Naive thymus-derived CD4-positive, alpha-beta T cell (primary cell): ENCODE data around the gene AHDC1. TPM values are rescaled to one million over a fixed set of nuclear protein-coding genes. Genes with fewer than 3 reads are reported as not detected.

ENCODE experiments used
- ATAC-seq: fragments of 150-1000 bp; cut with Tn5 transposase; 2 replicates; pipeline ENCODE4 v1.10.0; 2021; ENCODE audit warnings: mild to moderate bottlenecking, moderate library complexity
- CTCF ChIA-PET: fragments of 350-600 bp; sonication (Branson Sonifier 250); formaldehyde crosslinking; loops from one replicate; lab custom pipeline; 2021; ENCODE audit warnings: antibody characterized with exemption; lab: Charles Lee
- POLR2A ChIA-PET: fragments of 350-600 bp; sonication (Branson Sonifier 250); formaldehyde crosslinking; loops from one replicate; lab custom pipeline; 2021; ENCODE audit warnings: antibody characterized with exemption, inconsistent platforms; lab: Charles Lee
- DNase-seq, 9 donors: peaks; one replicate each; pipeline versions ENCODE4 v3.0.0 to v3.0.0-alpha.2; 2020 to 2022; ENCODE audit warnings: mixed read lengths in 1 of 9
- H3K27ac ChIP-seq: one replicate; pipeline ENCODE4 v1.7.0; 2013; ENCODE audit warnings: mild to moderate bottlenecking, low read depth, low read length, moderate library complexity
- H3K27me3 ChIP-seq, 2 donors: one replicate each; pipeline ENCODE4 v1.7.0; 2013; ENCODE audit warnings: low read length in 2 of 2, mild to moderate bottlenecking in 2 of 2, moderate library complexity in 2 of 2; ENCODE audit not compliant: control insufficient read depth in 2 of 2, insufficient read depth in 2 of 2
- H3K36me3 ChIP-seq, 3 experiments: 1 replicate in 2 of 3; 2 replicates in 1 of 3; pipeline ENCODE4 v1.7.0; 2013; ENCODE audit warnings: low read length in 3 of 3, mild to moderate bottlenecking in 3 of 3, moderate library complexity in 1 of 3; ENCODE audit not compliant: insufficient read depth in 3 of 3, control insufficient read depth in 2 of 3
- H3K4me1 ChIP-seq, 2 donors: one replicate each; pipeline ENCODE4 v1.7.0; 2013; ENCODE audit warnings: low read length in 2 of 2, mild to moderate bottlenecking in 2 of 2, moderate library complexity in 1 of 2; ENCODE audit not compliant: control insufficient read depth in 2 of 2, insufficient read depth in 2 of 2
- H3K4me3 ChIP-seq: 2 replicates; pipeline ENCODE4 v1.7.0; 2013; ENCODE audit warnings: mild to moderate bottlenecking, low read length
- H3K9me3 ChIP-seq, 3 experiments: 1 replicate in 2 of 3; 2 replicates in 1 of 3; pipeline ENCODE4 v1.7.0; 2013; ENCODE audit warnings: low read length in 3 of 3; ENCODE audit not compliant: control insufficient read depth in 2 of 3
- H3K27ac Mint-ChIP-seq, 9 donors: one replicate each; pipeline ENCODE4 v1.8.0; 2020 to 2022; ENCODE audit warnings: mixed read lengths in 9 of 9, mild to moderate bottlenecking in 8 of 9, moderate library complexity in 5 of 9, inconsistent platforms in 2 of 9
- H3K27me3 Mint-ChIP-seq, 5 donors: one replicate each; pipeline ENCODE4 v1.8.0; 2021 to 2022; ENCODE audit warnings: mixed read lengths in 5 of 5, mild to moderate bottlenecking in 1 of 5
- H3K36me3 Mint-ChIP-seq, 5 donors: one replicate each; pipeline ENCODE4 v1.8.0; 2020 to 2022; ENCODE audit warnings: mixed read lengths in 5 of 5, mild to moderate bottlenecking in 3 of 5, inconsistent platforms in 1 of 5
- H3K4me1 Mint-ChIP-seq, 7 donors: one replicate each; pipeline ENCODE4 v1.8.0; 2020 to 2022; ENCODE audit warnings: mixed read lengths in 7 of 7, mild to moderate bottlenecking in 3 of 7, inconsistent platforms in 1 of 7
- H3K4me3 Mint-ChIP-seq, 10 donors: one replicate each; pipeline ENCODE4 v1.8.0; 2020 to 2022; ENCODE audit warnings: mild to moderate bottlenecking in 10 of 10, mixed read lengths in 10 of 10, moderate library complexity in 6 of 10, inconsistent platforms in 2 of 10
- H3K9me3 Mint-ChIP-seq, 11 donors: one replicate each; pipeline ENCODE4 v1.8.0; 2020 to 2022; ENCODE audit warnings: mixed read lengths in 11 of 11, mild to moderate bottlenecking in 4 of 11, inconsistent platforms in 1 of 11, moderate library complexity in 1 of 11
- intact Hi-C, 2 donors: fragments of 100-400 bp; cut with micrococcal nuclease; formaldehyde crosslinking; loops; one replicate each; pipeline ENCODE4 v1.15.1; 2023
- polyA plus RNA-seq, 2 donors: library from polyadenylated mRNA; unstranded; fragments of 300-500 nt; fragmentation: Illumina TruSeq; gene quantifications; one replicate each; pipeline ENCODE4 v1.2.3, GENCODE V29; 2021
- total RNA-seq, 6 experiments: library from RNA in 5 of 6; stranded (reverse) in 5 of 6; gene quantifications; 1 replicate in 5 of 6; 2 replicates in 1 of 6; pipeline ENCODE4 v1.2.3 and lab custom pipeline; 2021 to 2026

Gene AHDC1
- total and polyA plus RNA-seq, 7 experiments from 2014 or later, result 0.90 to 38.8 (median 21.3) TPM

- no peak overlapping the region for H3K27ac ChIP-seq
- H3K36me3 Mint-ChIP-seq, result no peaks in the 10 kb centered on the region
- H3K4me3 Mint-ChIP-seq, result no peak overlapping the region
- no peaks in the 10 kb centered on the region for H3K36me3 ChIP-seq
- intact Hi-C loops, result loop anchor here in 1 of 2 donors (10.0 kb wide), 1 partner anchor 264 kb away; the partner anchor contains the start of gene WDTC1
- no peak overlapping the region for H3K27ac Mint-ChIP-seq
- no peak overlapping the region for H3K4me3 ChIP-seq
- POLR2A ChIA-PET, result interaction anchor here (0.6 kb wide), 1 partner anchor 17 kb away, joined by 4 read pairs; no protein-coding TSS in a partner anchor
- no peaks in the 10 kb centered on the region for H3K4me1 Mint-ChIP-seq
- no peak for DNase-seq
- ATAC-seq, result no peak
- peaks cover 0 to 2% (median 0%) of the 10 kb centered on the region in 11 donors for H3K9me3 Mint-ChIP-seq
- peaks cover 0 to 10% (median 0%) of the 10 kb centered on the region in 5 donors for H3K27me3 Mint-ChIP-seq
- no peaks in the 10 kb centered on the region for H3K9me3 ChIP-seq
- H3K4me1 ChIP-seq, result no peaks in the 10 kb centered on the region
- no peaks in the 10 kb centered on the region for H3K27me3 ChIP-seq
- CTCF ChIA-PET, result interaction anchor here (1.5 kb wide), 1 partner anchor 24 kb away, joined by 5 read pairs; no protein-coding TSS in a partner anchor
These were observed 104.8 kb downstream of the AHDC1 start for GRCh38 chr1:27499142-27499541.

GRCh38 chr1:27496604-27497155, 107.3 kb downstream of the AHDC1 start:
- ChIA-PET CTCF (interaction anchor here (0.6 to 1.3 kb wide), 3 partner anchors 28 to 200 kb away, joined by 3 read pairs; no protein-coding TSS in a partner anchor), POLR2A (interaction anchor here (0.8 to 1.1 kb wide), 4 partner anchors 9 to 34 kb away, joined by 3 to 5 read pairs (median 4); no protein-coding TSS in a partner anchor)
- Mint-ChIP-seq H3K27ac (no peak overlapping the region), H3K9me3 (peaks cover 0 to 2% (median 0%) of the 10 kb centered on the region in 11 donors), H3K4me1 (peaks cover 0 to 15% (median 6%) of the 10 kb centered on the region in 7 donors), H3K36me3 (no peaks in the 10 kb centered on the region), H3K4me3 (no peak overlapping the region), H3K27me3 (peaks cover 0 to 10% (median 0%) of the 10 kb centered on the region in 5 donors)
- Histone ChIP-seq H3K36me3 (no peaks in the 10 kb centered on the region), H3K4me1 (no peaks in the 10 kb centered on the region), H3K27me3 (no peaks in the 10 kb centered on the region), H3K4me3 (no peak overlapping the region), H3K9me3 (no peaks in the 10 kb centered on the region), H3K27ac (no peak overlapping the region)
- intact Hi-C loops, result loop anchor here in 1 of 2 donors (10.0 kb wide), 1 partner anchor 262 kb away; the partner anchor contains the start of gene WDTC1
- no peak for DNase-seq
- no peak for ATAC-seq

- H3K27ac ChIP-seq, result peak overlapping the region; percentile 10
- Mint-ChIP-seq H3K27me3 (peaks cover 0 to 4% (median 0%) of the 10 kb centered on the region in 5 donors), H3K27ac (peak overlapping the region in 5 of 9 donors; percentile 8 to 72 (median 25)), H3K36me3 (peaks cover 0 to 2% (median 0%) of the 10 kb centered on the region in 5 donors), H3K9me3 (peaks cover 0 to 11% (median 0%) of the 10 kb centered on the region in 11 donors), H3K4me3 (no peak overlapping the region), H3K4me1 (peaks cover 15 to 37% (median 30%) of the 10 kb centered on the region in 7 donors)
- DNase-seq (no peak), ATAC-seq (no peak)
- peaks cover 12 to 18% of the 10 kb centered on the region in 2 donors for H3K4me1 ChIP-seq
- CTCF ChIA-PET, result interaction anchor here (1.2 kb wide), 1 partner anchor 114 kb away, joined by 3 read pairs; no protein-coding TSS in a partner anchor
- POLR2A ChIA-PET, result interaction anchor here (0.7 to 3.4 kb wide), 6 partner anchors 23 to 43 kb away, joined by 3 to 28 read pairs (median 4); no protein-coding TSS in a partner anchor
- H3K27me3 ChIP-seq, result no peaks in the 10 kb centered on the region
- H3K36me3 ChIP-seq, result peaks cover 0 to 9% (median 0%) of the 10 kb centered on the region in 3 experiments
- intact Hi-C loops, result loop anchor here in 1 of 2 donors (10.0 kb wide), 1 partner anchor 258 kb away; the partner anchor contains the start of gene WDTC1
- no peak overlapping the region for H3K4me3 ChIP-seq
- H3K9me3 ChIP-seq, result no peaks in the 10 kb centered on the region
These were observed 111.1 kb downstream of the AHDC1 start for GRCh38 chr1:27492796-27493195.

DNA sequence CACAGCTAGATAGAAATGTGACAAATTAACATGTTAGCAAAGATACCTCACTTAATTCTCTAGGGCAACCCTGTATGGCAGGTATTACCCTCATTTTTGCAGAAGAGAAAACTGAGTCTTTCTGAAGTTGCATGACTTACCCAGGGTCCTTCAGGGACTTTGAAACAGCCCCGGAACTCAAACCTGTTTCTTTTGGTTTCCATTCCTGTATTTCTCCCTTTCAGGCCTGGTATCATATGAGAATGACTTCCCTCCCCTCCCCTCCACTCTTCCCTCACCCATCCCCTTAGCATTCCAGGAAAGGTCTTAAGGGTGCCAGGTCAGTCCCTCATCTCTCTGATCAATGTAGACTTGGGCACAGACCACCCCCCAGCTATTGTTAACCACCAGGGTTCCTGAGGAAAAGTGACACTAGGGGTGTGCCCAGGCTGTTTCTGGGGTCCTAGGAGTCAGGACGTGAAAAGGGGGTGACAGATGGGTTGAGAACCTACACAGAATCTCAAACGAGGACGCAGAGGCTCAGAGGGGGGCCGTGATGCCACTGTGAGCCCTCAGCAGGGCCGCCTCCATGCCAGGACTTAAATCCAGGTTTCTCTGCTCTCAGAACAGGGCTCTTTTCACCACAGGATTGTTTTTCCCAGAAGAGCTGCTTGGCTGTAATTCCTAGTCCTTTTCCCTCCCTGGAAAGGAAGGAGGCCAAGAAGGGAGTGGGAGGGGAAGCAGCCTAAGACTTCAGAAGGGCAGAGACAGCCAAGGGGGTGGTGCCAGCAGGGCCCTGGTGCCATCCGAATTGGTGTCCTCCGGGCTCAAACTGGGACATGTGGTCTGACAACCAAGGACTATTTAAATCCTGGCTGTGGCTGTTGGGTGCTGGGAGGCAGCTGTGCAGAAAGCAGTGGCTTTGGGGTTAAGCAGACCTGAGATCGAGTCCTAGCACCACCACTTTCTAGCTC, 111.9 kb downstream of the AHDC1 start:
- CTCF ChIA-PET, result interaction anchor here (1.2 kb wide), 1 partner anchor 115 kb away, joined by 3 read pairs; no protein-coding TSS in a partner anchor
- Mint-ChIP-seq H3K27me3 (peaks cover 0 to 4% (median 0%) of the 10 kb centered on the region in 5 donors), H3K4me1 (peaks cover 17 to 37% (median 31%) of the 10 kb centered on the region in 7 donors), H3K4me3 (peak overlapping the region in 7 of 10 donors; percentile 16 to 98 (median 37)), H3K9me3 (peaks cover 0 to 11% (median 0%) of the 10 kb centered on the region in 11 donors), H3K27ac (peak overlapping the region in 8 of 9 donors; percentile 8 to 86 (median 58)), H3K36me3 (peaks cover 0 to 2% (median 0%) of the 10 kb centered on the region in 5 donors)
- H3K36me3 ChIP-seq, result peaks cover 0 to 9% (median 0%) of the 10 kb centered on the region in 3 experiments
- no peak for DNase-seq
- H3K4me3 ChIP-seq, result no peak overlapping the region
- H3K9me3 ChIP-seq, result no peaks in the 10 kb centered on the region
- H3K27me3 ChIP-seq, result no peaks in the 10 kb centered on the region
- H3K4me1 ChIP-seq, result peaks cover 14 to 19% of the 10 kb centered on the region in 2 donors
- H3K27ac ChIP-seq, result peak overlapping the region; percentile 10
- POLR2A ChIA-PET, result interaction anchor here (0.6 to 3.5 kb wide), 8 partner anchors 10 to 71 kb away, joined by 3 to 29 read pairs (median 4); no protein-coding TSS in a partner anchor
- intact Hi-C loops, result loop anchor here in 1 of 2 donors (2.0 to 10.0 kb wide), 3 partner anchors 63 to 257 kb away; partner anchors contain the start of gene WDTC1
- no peak for ATAC-seq

GRCh38 chr1:27489973-27490741, 113.8 kb downstream of the AHDC1 start, which contains the start of gene WASF2:
Gene WASF2, minus strand, starts transcription at chr1:27490167. Its CDS starts 61,277 bp downstream, at chr1:27428890.
- peak within 1 kb of the TSS; percentile 89 to 99 (median 96) for H3K4me3 Mint-ChIP-seq
- H3K27me3 Mint-ChIP-seq, result no peaks in the 10 kb centered on the region
- peak within 1 kb of the TSS; percentile 100 for H3K4me3 ChIP-seq
- peaks cover 21 to 46% (median 41%) of the 10 kb centered on the region in 7 donors for H3K4me1 Mint-ChIP-seq
- peaks cover 14 to 19% of the 10 kb centered on the region in 2 donors for H3K4me1 ChIP-seq
- peak; percentile 98 for ATAC-seq
- H3K27ac Mint-ChIP-seq, result peak within 1 kb of the TSS; percentile 97 to 100 (median 99)
- H3K9me3 Mint-ChIP-seq, result peaks cover 0 to 11% (median 0%) of the 10 kb centered on the region in 11 donors
- H3K36me3 ChIP-seq, result peaks cover 0 to 9% (median 0%) of the 10 kb centered on the region in 3 experiments
- peaks cover 0 to 2% (median 0%) of the 10 kb centered on the region in 5 donors for H3K36me3 Mint-ChIP-seq
- intact Hi-C loops, result loop anchor here (1.0 to 10.0 kb wide), 13 partner anchors 15 to 256 kb away; partner anchors contain the start of genes AHDC1 (in 2 of the 2), WDTC1 (in 2 of the 2), FAM76A (in 1 of the 2) and TMEM222 (in 1 of the 2)
- peak; percentile 91 to 99 (median 97) for DNase-seq
- ChIA-PET CTCF (interaction anchor here (0.5 to 1.6 kb wide), 9 partner anchors 10 to 89 kb away, joined by 3 to 6 read pairs (median 4); no protein-coding TSS in a partner anchor), POLR2A (interaction anchor here (0.5 to 3.5 kb wide), 24 partner anchors 8 to 798 kb away, joined by 3 to 42 read pairs (median 5); partner anchors contain the start of genes IFI6 and NUDC)
- H3K27me3 ChIP-seq, result no peaks in the 10 kb centered on the region
- H3K27ac ChIP-seq, result peak within 1 kb of the TSS; percentile 88
- no peaks in the 10 kb centered on the region for H3K9me3 ChIP-seq
